HG03060 (cell line): ENCODE measurements around the gene BTBD7.
A peak's percentile ranks its signal among the peaks of the same experiment; 100 is the strongest.

ENCODE experiments used
- ATAC-seq: cut with Tn5 transposase; IDR thresholded peaks from one replicate; pipeline ENCODE4 v1.9.1; 2021; ENCODE audit warnings: low read depth, moderate number of reproducible peaks; ENCODE audit not compliant: unreplicated experiment

The BTBD7 gene

DNA sequence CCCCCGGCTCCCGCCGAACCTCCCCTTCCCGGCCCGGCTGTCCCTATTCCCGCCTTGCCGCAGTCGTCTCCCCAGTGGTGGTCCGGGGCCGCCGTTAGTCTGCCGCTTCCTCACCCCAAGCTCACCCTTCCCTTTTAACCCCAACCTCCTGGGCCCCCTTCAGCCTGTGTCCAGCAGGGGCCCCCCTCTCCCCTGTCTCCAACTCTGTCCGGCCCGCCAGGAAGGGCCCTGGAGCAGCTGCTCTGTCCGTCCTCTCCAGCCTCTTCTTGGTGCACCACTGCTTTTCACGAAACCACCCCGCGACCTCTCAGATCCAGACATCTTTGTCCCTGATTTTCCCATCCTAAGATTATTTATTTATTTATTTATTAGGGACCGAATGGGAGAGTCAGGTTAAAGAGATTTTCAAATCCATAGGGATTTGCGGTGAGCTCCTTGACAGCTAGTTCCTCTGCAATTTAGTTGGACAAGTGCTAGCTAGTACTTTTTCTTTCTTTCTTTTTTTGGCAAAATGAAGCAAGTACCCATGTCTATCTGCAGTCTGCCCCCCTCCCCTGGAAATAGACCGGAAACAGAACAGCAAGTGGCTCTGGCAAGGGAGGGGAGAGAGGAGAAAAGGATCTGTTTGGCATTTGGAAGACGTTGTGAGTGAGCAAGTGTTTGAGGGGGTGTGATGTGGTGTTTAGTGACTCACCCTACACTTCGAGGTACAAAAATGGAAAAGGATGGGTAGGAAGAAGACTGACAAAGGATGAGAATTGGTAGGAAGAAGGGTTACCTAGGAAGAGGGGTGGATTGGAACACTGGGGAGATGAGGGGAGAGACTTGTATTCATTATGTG lies 125.1 kb downstream of the BTBD7 start:
- no peak for ATAC-seq

DNA sequence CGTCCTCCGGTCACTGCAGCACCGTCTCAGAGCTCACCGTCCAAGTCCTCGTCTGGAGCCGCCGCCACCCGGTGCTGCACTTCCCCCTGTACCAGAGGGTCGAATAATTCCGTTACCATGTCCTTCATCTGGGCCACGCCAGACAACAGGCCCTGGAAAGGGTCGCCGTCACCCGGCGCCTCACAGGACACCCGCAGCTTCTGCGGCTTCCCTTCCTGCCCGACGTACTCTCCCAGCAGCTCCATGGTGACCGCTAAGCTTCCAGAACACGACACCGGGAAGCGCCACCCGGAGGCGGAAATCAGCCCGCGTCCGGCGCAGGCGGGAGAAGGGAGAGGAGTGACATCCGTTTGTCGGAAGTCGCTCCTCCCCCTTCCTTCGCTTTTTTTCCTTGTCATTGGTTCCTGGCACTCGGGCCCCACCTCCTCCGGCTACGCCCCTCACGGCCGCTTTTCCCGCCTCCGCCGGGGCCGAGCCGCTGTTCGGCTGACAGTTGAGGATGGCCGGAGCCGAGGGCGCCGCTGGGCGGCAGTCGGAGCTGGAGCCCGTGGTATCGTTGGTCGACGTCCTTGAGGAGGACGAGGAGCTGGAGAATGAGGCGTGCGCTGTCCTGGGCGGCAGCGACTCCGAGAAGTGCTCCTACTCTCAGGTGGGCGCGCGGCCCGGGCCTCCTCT lies 125.9 kb downstream of the BTBD7 start, which contains the start of the genes GON7 and UBR7:
Gene GON7 (minus strand): TSS at position 273 of the 675 bp plus-strand sequence. CDS start 28 bp downstream, at position 245.
Gene UBR7 (plus strand): TSS at position 464 of the 675 bp plus-strand sequence. CDS start 36 bp downstream, at position 500.
- peak; percentile 68 for ATAC-seq

DNA sequence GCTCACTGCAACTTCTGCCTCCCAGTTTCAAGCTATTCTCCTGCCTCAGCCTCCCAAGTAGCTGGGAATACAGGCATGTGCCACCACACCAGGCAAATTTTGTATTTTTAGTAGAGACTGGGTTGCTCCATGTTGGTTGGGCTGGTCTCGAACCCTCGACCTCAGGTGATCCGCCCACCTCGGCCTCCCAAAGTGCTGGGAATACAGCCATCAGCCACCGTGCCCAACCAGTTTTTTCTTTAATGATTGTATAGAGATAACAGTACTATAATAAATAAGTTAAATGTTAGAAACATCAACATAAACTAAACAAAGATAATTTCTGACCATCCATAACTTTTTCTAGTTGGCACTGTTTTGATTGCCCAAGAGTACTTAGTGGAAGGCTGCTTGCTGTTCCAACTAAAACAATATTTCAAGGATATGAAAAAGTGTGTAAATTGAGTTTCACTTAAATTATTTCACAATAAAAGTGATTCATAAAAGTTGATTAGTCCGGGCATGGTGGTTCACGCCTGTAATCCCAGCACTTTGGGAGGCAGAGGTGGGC lies 131.6 kb downstream of the BTBD7 start:
- ATAC-seq: no peak

DNA sequence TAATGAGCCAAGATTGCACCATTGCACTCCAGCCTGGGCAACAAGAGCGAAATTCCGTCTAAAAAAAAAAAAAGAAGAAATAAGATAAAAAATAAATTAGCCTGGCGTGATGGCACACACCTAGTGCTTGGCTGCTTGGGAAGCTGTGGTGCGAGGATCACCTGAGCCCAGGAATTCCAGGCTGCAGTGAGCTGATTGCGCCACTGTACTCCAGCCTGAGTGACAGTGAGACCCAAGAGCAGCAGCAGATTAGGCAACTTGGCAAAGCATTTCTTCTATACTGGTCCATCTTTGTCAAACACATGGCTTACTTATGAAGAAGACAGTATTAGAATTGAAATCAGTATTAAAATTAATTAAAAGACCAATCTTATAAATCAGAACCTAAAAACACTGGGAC lies 132.3 kb downstream of the BTBD7 start:
- no peak for ATAC-seq

DNA sequence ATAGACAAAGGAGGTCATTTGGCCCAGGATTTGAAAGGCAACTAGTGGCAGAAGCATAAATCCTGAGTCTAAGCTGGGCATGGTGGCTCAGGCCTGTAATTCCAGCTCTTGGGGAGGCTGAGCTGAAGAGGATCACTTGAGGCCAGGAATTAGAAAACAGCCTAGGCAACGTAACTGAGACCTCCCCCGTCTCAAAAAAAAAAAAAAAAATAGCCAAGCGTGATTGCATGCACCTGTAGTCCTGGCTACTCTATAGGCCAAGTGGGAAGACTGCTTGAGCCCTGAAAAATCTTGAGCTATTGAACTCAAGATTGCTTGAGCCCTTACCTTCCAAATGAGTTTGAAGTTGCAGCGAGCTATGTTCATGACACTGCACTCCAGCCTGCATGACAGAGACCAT lies 133.8 kb downstream of the BTBD7 start:
- no peak for ATAC-seq

DNA sequence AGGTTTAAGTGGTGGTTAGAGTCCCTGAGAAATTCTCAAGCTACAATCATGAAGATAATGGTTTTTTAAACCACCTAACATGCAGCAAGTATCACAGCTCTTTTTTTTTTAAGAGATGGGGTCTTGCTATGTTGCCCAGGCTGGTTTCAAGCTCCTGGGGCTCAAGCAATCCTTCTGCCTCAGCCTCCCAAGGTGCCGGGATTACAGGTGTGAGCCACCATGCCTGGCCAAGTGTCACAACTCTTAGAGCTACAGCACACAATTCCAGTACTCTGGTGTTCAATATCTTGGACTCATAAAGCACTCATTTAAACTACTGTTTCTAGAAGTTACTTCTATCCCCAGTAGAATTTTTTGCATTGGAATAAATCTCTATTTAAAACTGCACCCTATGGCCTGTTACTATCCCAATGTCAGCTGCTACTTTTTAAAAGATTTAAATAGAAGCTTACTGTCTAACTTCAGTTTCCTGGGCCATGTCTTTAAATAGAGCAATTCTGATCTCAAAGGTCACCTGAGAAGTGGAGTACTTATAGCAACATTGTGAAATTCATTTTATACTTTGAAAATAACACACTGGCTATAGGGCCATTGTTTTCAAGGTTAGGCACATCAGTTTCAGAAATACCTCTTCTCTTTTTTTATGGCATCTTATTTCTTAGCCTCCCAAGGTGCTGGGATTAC lies 137.4 kb downstream of the BTBD7 start:
- ATAC-seq: no peak
